Measurements from ENCODE around the gene CATSPER1. TPM values are rescaled to one million over a fixed set of nuclear protein-coding genes. Genes with fewer than 3 reads are reported as not detected.
A peak's percentile ranks its signal among the peaks of the same experiment; 100 is the strongest.

Gene CATSPER1
- total RNA-seq, 4 donors from 2014 or later = not detected

- TF ChIP-seq POLR2A (IDR thresholded peaks at IDR 0.05) (no peak), CTCF (IDR thresholded peaks at IDR 0.05) (no peak)
- Histone ChIP-seq H3K9me3 (no peaks in the 10 kb centered on the region), H3K36me3 (peaks cover 0 to 26% (median 0%) of the 10 kb centered on the region in 3 donors), H3K27ac (peak overlapping the region; percentile 85 to 88 (median 87)), H3K4me1 (peaks cover 0 to 24% (median 9%) of the 10 kb centered on the region in 4 donors), H3K4me3 (peak overlapping the region; percentile 74 to 95 (median 86)), H3K27me3 (no peaks in the 10 kb centered on the region)
- no peak for DNase-seq
These were observed 25.1 kb upstream of the CATSPER1 start for GRCh38 chr11:66051371-66051765.

GRCh38 chr11:66050581-66051231 lies 24.4 kb upstream of the CATSPER1 start:
- peaks cover 0 to 19% (median 0%) of the 10 kb centered on the region in 3 donors for H3K36me3 ChIP-seq
- no peak overlapping the region for H3K4me3 ChIP-seq
- TF ChIP-seq POLR2A (IDR thresholded peaks at IDR 0.05) (no peak), CTCF (IDR thresholded peaks at IDR 0.05) (no peak)
- peak overlapping the region in 2 of 4 donors; percentile 86 to 88 for H3K27ac ChIP-seq
- H3K9me3 ChIP-seq = no peaks in the 10 kb centered on the region
- H3K4me1 ChIP-seq = peaks cover 0 to 24% (median 9%) of the 10 kb centered on the region in 4 donors
- peak in 1 of 3 donors; percentile 29 for DNase-seq
- no peaks in the 10 kb centered on the region for H3K27me3 ChIP-seq

GRCh38 chr11:66048547-66049323 lies 22.5 kb upstream of the CATSPER1 start, which contains the start of gene GAL3ST3:
Gene GAL3ST3 (minus strand): TSS chr11:66049161. CDS start chr11:66045415, 3,746 bp downstream.
- DNase-seq = no peak
- Histone ChIP-seq H3K36me3 (no peaks in the 10 kb centered on the region), H3K27me3 (no peaks in the 10 kb centered on the region), H3K9me3 (no peaks in the 10 kb centered on the region), H3K27ac (no peak within 1 kb of the TSS), H3K4me1 (peaks cover 0 to 17% (median 10%) of the 10 kb centered on the region in 4 donors), H3K4me3 (no peak within 1 kb of the TSS)
- no peak for TF ChIP-seq POLR2A (IDR thresholded peaks at IDR 0.05)
- TF ChIP-seq CTCF (IDR thresholded peaks at IDR 0.05) = no peak

- no peak overlapping the region for H3K27ac ChIP-seq
- H3K4me3 ChIP-seq = no peak overlapping the region
- no peaks in the 10 kb centered on the region for H3K36me3 ChIP-seq
- no peak for TF ChIP-seq CTCF (IDR thresholded peaks at IDR 0.05)
- H3K9me3 ChIP-seq = no peaks in the 10 kb centered on the region
- peaks cover 0 to 7% (median 4%) of the 10 kb centered on the region in 4 donors for H3K4me1 ChIP-seq
- DNase-seq = no peak
- no peaks in the 10 kb centered on the region for H3K27me3 ChIP-seq
These were observed 21.5 kb upstream of the CATSPER1 start for GRCh38 chr11:66047541-66048365.

GRCh38 chr11:66046901-66047300 lies 20.6 kb upstream of the CATSPER1 start:
- peaks cover 0 to 7% (median 4%) of the 10 kb centered on the region in 4 donors for H3K4me1 ChIP-seq
- H3K27me3 ChIP-seq = no peaks in the 10 kb centered on the region
- no peaks in the 10 kb centered on the region for H3K9me3 ChIP-seq
- no peak for DNase-seq
- no peak overlapping the region for H3K27ac ChIP-seq
- no peak overlapping the region for H3K4me3 ChIP-seq
- no peak for TF ChIP-seq POLR2A (IDR thresholded peaks at IDR 0.05)
- no peaks in the 10 kb centered on the region for H3K36me3 ChIP-seq
